A673 (cell line): ENCODE measurements around the gene ROGDI. TPM values are rescaled to one million over a fixed set of nuclear protein-coding genes. Genes with fewer than 3 reads are reported as not detected.

Source experiments
- BruUV-seq: library from RNA; stranded (reverse); fragments of 400-500 nt; replicated peaks from 2 replicates; lab custom pipeline; 2021; lab: Mats Ljungman, UMichigan
- CTCF ChIA-PET: fragments of 300-600 bp; sonication (Branson Sonifier 250); formaldehyde crosslinking; loops from one replicate; lab custom pipeline; 2022; ENCODE audit warnings: antibody characterized with exemption; lab: Charles Lee
- POLR2A ChIA-PET: fragments of 300-600 bp; sonication (Branson Sonifier 250); formaldehyde crosslinking; loops from one replicate; lab custom pipeline; 2022; ENCODE audit warnings: antibody characterized with exemption; ENCODE audit not compliant: low non-redundant PET; lab: Charles Lee
- DNase-seq: peaks from one replicate; pipeline ENCODE4 v3.0.0-alpha.2; 2015; ENCODE audit warnings: low spot score
- H3K27ac ChIP-seq: fragments of 200-600 bp; sonication (generic); 2 replicates; pipeline ENCODE4 v1.5.1; 2016; ENCODE audit warnings: mixed run types, low read depth, mild to moderate bottlenecking, mixed read lengths, antibody characterized with exemption, low read length; ENCODE audit not compliant: poor library complexity, severe bottlenecking
- H3K27me3 ChIP-seq: fragments of 200-600 bp; sonication (generic); replicated peaks from 2 replicates; pipeline ENCODE4 v1.6.1; 2017; ENCODE audit warnings: mixed run types, low read depth, mild to moderate bottlenecking, mixed read lengths, antibody characterized with exemption, low read length; ENCODE audit not compliant: insufficient read depth, poor library complexity
- H3K36me3 ChIP-seq: fragments of 200-600 bp; sonication (generic); 2 replicates; pipeline ENCODE4 v1.6.1; 2016; ENCODE audit warnings: mixed run types, mild to moderate bottlenecking, mixed read lengths, antibody characterized with exemption, low read length; ENCODE audit not compliant: insufficient read depth, poor library complexity, severe bottlenecking
- H3K4me1 ChIP-seq: fragments of 200-600 bp; sonication (generic); 2 replicates; pipeline ENCODE4 v1.6.1; 2017; ENCODE audit warnings: mixed run types, mild to moderate bottlenecking, mixed read lengths, antibody characterized with exemption, low read length; ENCODE audit not compliant: insufficient read depth, poor library complexity, severe bottlenecking
- H3K4me3 ChIP-seq: fragments of 200-600 bp; sonication (generic); 2 replicates; pipeline ENCODE4 v1.5.1; 2016; ENCODE audit warnings: low read depth, mixed run types, mild to moderate bottlenecking, mixed read lengths, low read length; ENCODE audit not compliant: poor library complexity, severe bottlenecking
- H3K9me3 ChIP-seq: fragments of 200-600 bp; sonication (generic); 2 replicates; pipeline ENCODE4 v1.6.1; 2016; ENCODE audit warnings: mixed run types, low read depth, mild to moderate bottlenecking, mixed read lengths, antibody characterized with exemption, low read length; ENCODE audit not compliant: poor library complexity, severe bottlenecking
- EZH2 ChIP-seq: fragments of 200-600 bp; sonication (generic); IDR thresholded peaks from 2 replicates; pipeline ENCODE4 v1.6.1; 2017; ENCODE audit warnings: borderline replicate concordance, low read depth, mild to moderate bottlenecking, mixed read lengths, antibody characterized with exemption, low read length; ENCODE audit not compliant: poor library complexity, severe bottlenecking
- intact Hi-C: fragments of 100-400 bp; cut with micrococcal nuclease; formaldehyde crosslinking; loops from one replicate; pipeline ENCODE4 v1.10.0; 2022; ENCODE audit not compliant: unreplicated experiment
- total RNA-seq: library from RNA; stranded (reverse); gene quantifications from 2 replicates; pipeline ENCODE4 v1.2.3, GENCODE V29; 2021
- TF ChIP-seq, protein P1 (sequence below): fragments of 300-800, 200-600 bp; sonication (generic); conservative IDR thresholded peaks from 2 replicates; pipeline ENCODE4 v1.5.1; 2017; ENCODE audit warnings: low read depth, mild to moderate bottlenecking, antibody characterized with exemption, low read length, moderate library complexity, mixed read lengths

Gene ROGDI
- total RNA-seq, 1 experiment from 2014 or later, result 2.9 TPM

DNA sequence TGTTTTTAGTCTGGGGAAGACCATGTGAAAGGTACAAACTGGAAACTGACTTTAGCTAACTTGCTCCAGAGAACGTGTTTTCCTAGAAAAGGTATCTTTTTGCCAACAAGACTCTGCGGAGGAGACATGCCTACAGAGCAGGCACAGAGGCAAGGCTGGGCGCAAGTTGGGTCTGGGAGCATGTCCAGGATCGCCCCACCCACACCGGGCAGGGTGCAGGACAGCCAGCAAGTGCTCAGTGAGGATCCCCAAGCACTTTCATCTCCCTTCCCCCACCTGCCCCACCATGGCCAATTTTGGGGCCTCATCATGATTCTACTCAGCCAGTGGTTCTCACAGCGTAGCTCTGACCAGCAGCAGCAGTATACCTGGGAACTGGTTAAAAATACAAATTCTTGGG is 18.2 kb upstream of the ROGDI start:
- no TSS peak for BruUV-seq
- DNase-seq, result no peak
- CTCF ChIA-PET, result no interaction called here
- POLR2A ChIA-PET, result no interaction called here
- H3K4me1 ChIP-seq, result no peaks in the 10 kb centered on the region
- H3K27ac ChIP-seq, result no peak overlapping the region
- intact Hi-C loops, result no loop called here
- H3K4me3 ChIP-seq, result no peak overlapping the region
- H3K36me3 ChIP-seq, result peaks cover 52% of the 10 kb centered on the region
- H3K9me3 ChIP-seq, result no peaks in the 10 kb centered on the region
- H3K27me3 ChIP-seq, result no peaks in the 10 kb centered on the region
- no peak for TF ChIP-seq EZH2
- TF ChIP-seq, protein P1, sequence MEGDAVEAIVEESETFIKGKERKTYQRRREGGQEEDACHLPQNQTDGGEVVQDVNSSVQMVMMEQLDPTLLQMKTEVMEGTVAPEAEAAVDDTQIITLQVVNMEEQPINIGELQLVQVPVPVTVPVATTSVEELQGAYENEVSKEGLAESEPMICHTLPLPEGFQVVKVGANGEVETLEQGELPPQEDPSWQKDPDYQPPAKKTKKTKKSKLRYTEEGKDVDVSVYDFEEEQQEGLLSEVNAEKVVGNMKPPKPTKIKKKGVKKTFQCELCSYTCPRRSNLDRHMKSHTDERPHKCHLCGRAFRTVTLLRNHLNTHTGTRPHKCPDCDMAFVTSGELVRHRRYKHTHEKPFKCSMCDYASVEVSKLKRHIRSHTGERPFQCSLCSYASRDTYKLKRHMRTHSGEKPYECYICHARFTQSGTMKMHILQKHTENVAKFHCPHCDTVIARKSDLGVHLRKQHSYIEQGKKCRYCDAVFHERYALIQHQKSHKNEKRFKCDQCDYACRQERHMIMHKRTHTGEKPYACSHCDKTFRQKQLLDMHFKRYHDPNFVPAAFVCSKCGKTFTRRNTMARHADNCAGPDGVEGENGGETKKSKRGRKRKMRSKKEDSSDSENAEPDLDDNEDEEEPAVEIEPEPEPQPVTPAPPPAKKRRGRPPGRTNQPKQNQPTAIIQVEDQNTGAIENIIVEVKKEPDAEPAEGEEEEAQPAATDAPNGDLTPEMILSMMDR, result no peak

DNA sequence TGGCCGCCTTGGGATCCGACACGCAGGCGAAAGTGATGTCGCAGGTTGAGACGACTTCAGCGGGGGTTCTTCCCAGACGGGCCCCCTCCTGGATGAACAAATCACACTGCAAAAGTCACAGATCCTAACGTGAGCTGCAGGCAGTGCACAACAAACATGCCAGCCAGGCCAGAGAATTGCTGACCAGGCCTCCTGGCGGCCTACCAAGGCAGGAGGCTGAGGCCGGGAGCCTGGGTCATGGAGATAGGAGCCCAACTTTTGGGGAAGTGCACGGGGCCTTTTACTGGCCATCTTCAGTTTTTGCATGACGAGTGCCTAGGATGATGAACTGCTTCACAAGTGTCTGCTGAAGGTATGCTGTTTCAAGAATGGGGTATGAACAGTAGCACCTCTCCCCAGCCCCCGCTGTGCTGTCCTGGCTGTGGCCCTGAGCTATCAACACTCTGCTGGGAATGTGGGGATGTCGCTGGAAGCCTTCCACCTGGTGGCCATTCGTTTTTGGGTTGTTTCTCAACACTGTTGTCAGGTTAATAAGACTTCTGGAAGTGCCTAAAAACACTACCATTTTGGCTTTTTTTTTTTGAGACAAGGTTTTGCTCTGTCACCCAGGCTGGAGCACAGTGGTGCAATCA is 12.2 kb upstream of the ROGDI start:
- no peaks in the 10 kb centered on the region for H3K4me1 ChIP-seq
- no TSS peak for BruUV-seq
- no peaks in the 10 kb centered on the region for H3K9me3 ChIP-seq
- H3K36me3 ChIP-seq, result peaks cover 49% of the 10 kb centered on the region
- POLR2A ChIA-PET, result no interaction called here
- CTCF ChIA-PET, result no interaction called here
- H3K27me3 ChIP-seq, result no peaks in the 10 kb centered on the region
- DNase-seq, result no peak
- no peak overlapping the region for H3K27ac ChIP-seq
- intact Hi-C loops, result no loop called here
- TF ChIP-seq, protein P1, result no peak
- TF ChIP-seq EZH2, result no peak
- no peak overlapping the region for H3K4me3 ChIP-seq

- Histone ChIP-seq H3K4me3 (no peak overlapping the region), H3K27ac (no peak overlapping the region), H3K36me3 (peaks cover 50% of the 10 kb centered on the region), H3K4me1 (no peaks in the 10 kb centered on the region), H3K27me3 (no peaks in the 10 kb centered on the region), H3K9me3 (no peaks in the 10 kb centered on the region)
- ChIA-PET POLR2A (no interaction called here), CTCF (no interaction called here)
- no peak for DNase-seq
- BruUV-seq, result no TSS peak
- no peak for TF ChIP-seq EZH2
- TF ChIP-seq, protein P1, result no peak
- intact Hi-C loops, result no loop called here
These were observed 11.6 kb upstream of the ROGDI start for GRCh38 chr16:4814046-4814445.
